Inflammatory macrophage treated with lipopolysaccharide for 4 hours (primary cell): Measurements from ENCODE around the gene ORM2.

ENCODE experiments used
- DNase-seq: peaks from one replicate; pipeline ENCODE4 v3.0.0-alpha.2; 2020

ORM2 gene

DNA sequence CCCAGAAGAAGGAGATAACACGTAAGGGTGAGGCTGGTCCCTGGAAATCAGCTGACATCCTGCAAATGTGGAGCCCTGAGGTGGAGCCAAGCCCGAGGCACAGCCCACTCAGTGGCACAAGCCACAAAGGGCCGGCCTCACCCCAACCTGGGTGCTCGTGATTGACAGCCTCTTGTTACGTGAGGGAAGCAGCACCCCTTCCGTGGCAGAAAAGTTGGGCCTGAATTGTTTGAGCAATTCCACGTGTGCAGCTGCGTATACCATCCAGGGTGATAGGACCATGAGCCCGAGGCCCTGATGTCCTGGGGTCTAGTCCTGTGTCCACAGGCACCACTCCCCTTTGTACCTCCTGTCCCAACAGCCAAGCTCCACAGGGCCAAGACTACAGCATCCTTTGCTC lies 4.8 kb downstream of the ORM2 start:
- DNase-seq: no peak

DNA sequence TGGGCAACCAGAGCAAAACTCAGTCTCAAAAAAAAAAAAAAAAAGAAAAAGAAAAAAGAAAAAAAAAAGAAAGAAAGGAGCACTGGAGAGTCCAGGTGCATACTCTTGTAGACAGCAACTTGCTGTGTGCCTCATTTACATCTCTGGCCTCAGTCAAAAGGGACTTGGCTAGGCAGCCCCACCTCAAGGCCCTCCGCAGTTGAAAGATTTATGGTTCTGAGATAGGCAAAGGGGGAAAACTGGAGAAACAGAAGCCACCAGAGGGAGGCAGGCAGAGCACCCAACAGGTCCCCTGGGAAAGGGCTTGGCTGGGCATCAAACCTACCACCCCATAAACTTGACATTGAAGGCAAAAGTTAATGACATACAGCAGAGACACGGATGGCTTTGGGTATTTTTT lies 6.1 kb downstream of the ORM2 start:
- DNase-seq: no peak

DNA sequence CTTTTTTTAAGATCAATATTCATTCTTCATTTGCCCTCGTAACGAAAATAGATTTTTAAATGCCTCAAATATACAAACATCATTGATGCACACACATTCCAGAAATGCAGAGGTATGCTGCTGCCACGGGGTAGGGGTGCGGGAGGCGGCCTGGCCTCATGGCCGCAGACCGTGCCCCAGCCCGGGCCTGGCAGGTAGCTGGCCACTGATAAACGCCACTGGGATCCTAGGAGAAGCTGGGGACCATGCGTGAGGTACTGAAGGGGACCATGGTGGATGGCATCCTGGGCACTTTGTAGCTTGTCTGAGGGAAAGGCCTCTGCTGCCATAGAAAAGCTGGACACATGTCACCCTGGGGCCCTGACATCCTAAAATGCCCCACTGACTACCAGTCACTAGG lies 6.5 kb downstream of the ORM2 start:
- no peak for DNase-seq

DNA sequence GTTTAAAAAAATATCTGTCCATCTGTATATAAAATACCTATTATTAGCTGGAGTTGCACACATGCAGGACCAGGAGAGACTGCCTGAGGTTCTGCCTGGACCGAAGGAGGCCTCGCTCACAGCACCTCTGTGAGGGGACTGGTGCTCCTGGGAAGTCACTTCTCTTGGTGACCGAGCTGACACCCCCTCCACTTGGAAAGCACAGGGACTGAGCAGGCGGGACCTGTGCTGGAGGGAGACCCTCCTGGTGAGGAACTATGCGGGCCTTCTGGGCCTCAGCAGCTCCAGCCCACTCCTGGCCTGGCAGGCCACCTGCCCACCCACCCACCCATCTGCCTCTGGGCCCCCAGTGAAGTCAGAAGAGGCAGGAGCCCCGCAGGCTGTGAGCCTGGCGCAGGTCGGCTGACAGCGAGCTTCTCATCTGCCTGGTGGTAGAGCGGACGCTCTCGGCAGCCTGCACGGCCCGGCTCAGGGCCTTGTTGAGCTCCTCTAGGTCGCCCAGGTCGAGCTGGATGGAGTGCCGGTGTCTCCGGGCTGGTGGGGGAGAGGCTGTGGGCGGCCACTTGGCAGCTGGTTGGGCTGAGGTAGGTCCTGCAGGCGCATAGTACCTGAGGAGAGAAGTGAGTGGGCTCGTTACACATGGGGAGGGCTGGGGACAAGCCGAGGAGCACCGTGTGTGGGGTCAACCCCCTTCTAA lies 7.2 kb downstream of the ORM2 start:
- DNase-seq: no peak

DNA sequence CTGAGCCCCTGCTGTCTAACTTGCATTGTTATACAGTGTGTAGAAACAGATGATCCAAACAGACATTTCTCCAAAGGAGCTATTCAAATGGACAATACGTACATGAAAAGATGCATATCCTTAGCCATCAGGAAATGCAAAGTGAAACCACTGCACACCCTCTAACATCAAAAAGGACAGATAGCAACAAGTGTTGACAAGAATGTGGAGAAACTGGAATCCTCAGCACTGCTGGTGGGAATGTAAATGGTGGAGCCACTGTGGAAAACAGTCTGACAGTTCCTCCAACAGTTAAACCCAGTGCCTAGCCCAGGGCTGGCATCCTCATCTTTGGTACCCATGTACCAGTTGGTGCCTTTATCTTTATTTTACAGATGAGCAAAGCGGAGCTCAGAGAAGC lies 8.5 kb downstream of the ORM2 start:
- DNase-seq: no peak

DNA sequence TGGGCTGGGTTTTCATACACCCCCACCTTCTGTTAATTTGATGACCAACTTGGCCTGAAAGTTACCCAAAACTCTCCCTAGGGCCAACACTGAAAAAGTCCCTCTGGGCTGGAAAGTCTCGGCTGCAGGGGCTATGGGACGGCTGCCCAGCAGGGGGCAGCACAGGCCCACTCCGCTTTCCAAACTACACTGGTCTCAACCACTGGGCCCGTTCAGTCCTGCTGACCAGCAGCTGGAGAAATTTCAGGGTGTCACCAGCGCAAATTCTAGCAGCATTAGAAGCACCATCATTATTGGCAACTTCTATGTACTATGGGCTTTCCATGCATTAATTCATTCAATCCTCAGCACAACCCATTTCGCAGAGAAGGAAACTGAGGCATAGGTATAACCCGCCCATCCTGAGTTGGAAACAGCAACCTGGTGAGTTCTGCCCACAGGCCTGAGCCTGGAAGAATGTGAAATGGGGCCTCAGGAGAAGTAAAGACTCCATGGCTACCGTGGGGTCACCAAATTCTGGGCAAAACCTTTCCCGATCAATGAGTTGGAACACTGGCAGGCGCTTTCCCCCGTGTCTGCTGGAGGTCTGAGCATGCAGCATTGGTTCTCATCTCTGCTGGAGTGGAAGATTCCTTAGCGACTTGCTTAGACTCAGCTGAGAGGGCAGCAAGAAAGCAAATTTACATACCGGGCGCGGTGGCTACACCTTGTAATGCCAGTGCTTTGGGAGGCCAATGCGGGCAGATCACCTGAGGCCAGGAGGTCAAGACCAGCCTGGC lies 9.7 kb downstream of the ORM2 start:
- DNase-seq: peak; percentile 57

DNA sequence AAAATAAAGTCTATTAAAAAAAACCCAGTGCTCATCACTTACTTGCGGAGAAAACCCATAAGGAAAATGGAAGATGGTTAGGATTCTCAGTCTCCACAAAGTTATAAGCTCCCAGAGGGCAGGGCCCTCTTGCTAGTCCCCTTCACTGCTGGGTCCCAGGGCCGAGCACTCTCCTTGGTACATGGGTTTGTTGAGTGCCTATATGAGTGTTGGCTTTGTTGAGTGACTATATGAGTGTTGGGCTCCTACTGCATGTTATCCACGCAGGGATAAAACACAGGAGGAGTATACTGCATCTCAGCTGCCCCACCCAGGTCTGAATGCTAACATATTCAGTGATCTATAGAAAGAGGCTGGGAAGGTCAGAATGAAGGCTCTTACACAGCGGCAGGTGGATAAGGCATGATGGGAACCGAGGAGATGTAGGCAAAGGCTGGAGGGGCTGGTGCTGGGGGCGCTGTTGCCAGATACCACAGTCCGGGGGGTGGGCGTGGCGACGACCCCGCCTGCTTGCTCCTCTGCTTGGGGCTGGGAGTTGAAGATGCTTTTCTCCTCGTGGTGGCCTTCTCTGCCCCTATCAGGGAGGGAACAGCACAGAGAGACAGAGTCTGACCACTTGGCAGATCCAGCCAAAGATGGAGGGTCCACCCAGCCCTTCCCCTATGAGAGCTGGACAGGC lies 11.6 kb downstream of the ORM2 start:
- no peak for DNase-seq

DNA sequence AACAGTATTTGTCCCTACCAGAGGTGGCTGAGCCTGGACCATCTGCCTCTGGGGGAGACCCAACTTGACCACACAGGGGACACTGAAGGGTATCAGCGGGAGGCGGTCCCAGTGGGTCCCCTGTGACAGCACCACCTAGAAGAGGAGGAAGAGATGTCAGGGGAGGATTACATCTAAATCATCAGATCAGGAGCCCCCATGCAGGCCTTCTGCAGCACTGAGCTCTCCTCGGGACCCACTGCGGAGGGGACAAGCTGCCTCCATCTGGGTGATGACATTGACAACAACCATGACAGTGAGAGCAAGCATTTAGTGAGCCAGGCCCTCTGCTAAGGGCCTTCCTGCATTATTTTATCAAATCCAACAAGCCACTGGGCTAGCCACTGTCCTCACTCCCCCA lies 12.3 kb downstream of the ORM2 start:
- DNase-seq: no peak

DNA sequence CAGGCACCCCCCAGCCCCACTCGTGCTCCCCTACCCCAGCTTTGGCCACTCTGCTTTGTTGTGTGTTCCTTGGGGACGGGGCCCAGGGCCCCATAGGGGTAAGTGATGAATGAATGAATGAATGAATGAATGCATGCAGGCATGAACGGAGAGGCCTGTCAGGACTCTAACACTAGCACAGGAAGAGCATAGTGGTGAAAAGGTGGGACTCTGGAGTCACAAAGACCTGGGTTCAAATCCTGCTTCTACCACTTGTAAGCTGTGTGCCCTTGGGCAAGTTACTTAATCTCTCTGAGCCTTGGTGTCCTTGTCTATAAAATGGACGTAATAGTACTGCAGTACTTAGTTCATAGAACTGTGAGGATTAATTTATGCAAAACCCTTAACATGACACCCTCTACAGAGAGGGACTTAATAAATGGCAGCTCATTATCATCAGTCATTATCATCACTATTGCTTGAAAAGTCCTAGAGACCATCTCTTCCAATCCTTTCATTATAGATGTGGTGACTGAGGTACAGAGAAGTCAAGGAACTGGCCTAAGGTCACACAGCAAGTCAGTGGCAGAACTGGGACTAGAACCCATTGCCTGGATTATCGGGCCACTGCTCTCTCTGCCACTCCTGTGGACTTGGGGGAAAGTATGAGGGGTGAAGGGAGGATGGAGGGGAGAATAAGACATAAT lies 13.2 kb downstream of the ORM2 start:
- no peak for DNase-seq

DNA sequence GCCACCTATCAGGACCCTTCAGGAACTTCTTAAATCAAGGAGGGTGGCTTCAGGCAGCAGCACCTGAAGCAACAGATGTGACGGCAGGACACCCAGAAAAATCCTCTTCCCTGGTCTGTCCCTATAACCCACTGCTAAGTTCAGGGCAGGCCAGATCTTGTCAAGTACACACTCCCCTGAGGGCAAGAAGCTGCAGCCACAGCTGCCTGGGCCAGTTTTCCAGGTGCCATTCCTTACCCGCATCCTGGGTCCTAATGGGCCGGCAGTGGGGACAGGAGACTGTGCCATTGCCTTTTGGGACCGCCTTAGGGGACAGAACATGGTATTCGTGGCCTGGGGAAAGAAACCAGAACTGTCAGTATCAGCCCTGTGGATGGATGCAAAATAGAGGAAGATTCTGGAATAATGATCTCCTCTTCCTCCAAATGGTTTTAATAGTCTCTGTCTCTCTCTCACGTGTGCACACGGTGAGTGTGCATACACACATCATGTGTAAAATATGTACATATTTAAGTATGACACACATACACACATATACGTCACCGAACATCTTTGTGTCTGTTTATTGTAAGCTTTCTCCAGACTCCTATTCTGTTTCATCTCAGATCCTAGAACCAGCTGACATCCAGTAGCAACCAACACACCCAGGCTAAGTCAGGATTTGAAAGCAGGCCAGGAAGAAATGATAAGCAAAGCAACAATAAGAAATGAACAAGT lies 14.0 kb downstream of the ORM2 start:
- DNase-seq: no peak

DNA sequence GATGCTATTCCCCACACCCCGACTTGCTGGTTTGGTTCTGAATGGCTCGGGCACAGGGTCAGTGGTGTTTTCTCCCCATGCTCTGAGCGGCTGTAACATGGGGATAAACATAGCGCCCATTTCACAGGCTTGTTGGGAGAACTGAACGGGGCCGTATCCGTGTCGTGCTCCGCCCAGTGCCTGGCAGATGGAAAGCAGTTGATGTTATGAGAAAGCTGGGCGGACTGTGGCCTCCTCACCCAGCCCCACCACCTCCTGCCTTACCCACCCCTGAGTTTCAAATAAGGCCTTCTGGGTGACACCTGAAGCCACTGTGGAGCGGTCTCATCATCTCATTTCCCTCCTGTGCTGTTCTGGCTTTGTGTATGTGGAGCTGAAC lies 14.5 kb downstream of the ORM2 start:
- no peak for DNase-seq

DNA sequence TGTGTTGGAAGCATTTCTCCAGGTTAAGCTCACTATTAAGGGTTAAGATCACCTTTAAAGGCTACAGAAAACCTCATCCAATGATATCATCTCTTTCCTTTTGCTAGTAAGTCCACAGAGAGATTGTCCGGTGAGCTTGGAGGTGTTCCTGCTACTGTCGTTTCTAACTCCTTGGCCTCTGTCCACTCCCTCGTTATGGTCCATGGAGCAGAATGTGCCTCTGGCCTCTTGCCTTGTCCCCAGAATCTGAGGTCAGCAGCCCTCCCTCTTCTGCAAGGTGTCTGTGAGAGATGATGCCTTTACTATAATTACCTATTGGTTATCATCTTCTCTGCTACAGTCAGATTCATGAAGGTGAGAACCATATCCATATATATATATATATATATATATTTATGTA lies 15.0 kb downstream of the ORM2 start:
- DNase-seq: no peak

DNA sequence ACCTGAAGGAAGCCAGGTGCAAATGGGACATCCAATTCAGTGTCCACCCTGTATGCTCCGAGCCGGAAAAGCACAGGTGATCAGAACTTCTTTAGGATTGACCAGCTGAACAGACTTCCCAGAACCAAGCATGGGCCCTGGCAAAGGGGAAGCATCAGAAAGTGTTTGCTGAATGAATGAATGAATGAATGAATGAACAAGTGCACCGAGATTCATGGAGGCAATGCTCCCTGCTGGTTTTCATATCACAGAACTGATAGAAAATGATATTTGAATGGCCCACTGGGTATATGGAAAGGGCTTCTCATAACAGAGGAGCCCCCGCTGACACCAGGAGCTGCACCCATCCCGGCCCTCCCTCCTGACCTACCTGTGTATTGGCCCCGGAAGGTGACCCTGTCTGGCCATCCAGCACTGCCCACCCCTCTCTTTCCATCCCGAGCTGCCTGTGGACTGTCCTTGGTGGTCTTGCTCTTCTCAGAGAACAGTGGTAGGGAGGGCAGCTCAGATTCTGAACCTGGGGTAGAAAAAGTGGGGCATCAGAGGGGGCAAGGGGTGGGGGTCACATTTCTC lies 15.9 kb downstream of the ORM2 start:
- no peak for DNase-seq

DNA sequence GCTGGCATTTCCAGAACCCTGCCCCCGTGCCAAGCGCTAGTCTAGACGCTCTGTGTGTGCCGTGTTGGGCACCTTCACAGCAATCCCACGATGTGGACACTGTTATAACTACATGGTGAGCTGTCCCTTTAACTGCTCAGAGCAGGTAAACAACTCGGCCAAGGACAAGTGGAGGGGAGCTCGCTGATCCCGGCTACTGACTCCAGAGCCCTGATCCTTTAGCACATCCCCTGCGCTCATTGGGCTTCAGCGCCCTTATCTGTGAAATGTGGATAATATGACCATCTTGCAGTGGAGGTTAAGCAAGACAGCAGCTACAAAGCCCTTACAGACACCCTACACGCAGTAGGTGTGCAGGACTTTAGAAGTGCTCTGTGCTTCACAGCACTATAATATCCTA lies 16.5 kb downstream of the ORM2 start:
- DNase-seq: no peak

DNA sequence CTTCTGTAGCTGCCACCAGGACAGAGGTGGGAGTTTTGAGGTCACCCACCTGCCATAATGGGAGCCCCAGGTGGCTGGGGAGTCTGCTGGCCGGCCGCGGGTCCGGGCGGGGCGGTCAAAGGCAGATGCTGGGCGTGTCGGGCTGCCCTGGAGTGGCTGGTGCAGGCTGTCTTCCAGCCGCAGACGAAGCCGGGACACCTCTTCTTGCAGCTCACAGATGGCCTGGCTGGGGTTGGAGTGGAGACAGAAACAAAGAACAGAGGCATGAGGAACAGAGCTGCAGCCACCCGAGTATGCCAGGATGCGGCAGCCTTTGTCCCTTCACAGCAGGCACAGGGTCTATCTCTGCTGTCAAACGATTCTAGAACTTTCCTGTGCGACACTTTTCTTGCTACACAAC lies 18.0 kb downstream of the ORM2 start:
- no peak for DNase-seq

DNA sequence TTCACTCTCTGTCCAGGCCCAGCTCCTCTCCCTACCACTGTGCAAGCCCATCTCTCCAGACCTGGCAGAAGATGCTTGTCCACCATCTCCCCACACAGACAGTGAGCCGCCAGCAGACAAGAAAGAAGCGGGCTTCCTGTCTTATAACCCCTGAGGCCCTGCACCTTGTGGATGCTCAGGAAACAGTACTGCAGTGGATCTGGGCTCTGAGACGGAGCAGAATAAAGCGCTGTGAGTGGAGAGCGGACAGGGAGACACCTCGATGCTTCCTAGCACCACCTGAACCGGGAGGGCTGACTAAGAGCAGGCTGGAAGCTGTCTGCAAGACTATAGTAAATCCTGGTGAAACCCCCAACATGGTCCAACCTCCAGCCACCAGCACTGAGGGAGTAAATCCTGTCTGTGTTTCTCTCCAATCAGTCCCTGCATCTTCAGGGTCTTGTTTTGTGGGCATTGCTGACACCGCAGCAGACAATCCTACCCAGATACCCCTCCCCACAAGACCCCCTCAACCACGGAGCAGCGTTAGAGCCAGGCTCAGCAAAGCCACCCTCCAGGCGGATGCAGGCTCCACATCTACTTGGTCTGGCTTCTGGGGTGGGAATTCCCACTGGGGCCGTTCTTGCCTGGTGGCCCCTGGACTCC lies 18.7 kb downstream of the ORM2 start:
- no peak for DNase-seq

DNA sequence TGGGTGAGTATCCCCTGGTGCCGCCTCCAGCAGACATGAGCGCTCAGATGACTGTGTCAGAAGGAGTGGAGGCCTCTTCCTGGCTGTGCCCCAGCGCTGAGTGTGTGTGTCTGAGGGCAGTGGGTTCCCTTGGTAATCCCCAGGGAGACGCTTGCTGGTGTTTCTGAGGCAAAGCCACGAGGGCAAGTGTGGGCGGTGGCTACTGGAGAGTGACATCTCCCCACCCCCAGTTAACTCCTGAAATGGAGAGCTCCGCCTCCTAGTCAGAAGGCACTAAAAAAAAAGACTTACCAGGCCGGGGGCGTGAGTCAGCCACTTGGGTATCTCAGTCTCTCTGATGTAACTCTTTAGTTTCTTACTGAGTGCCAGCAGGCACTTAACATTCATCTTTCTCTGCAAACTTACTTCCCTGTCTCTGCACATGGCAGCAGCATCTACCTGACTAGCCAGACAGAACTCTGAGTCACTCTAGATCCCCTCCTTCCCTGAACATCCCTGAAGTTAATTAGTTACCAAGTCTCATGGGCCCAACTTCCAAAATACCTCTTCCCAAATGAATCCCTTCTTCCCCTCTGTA lies 19.3 kb downstream of the ORM2 start:
- DNase-seq: peak; percentile 100

DNA sequence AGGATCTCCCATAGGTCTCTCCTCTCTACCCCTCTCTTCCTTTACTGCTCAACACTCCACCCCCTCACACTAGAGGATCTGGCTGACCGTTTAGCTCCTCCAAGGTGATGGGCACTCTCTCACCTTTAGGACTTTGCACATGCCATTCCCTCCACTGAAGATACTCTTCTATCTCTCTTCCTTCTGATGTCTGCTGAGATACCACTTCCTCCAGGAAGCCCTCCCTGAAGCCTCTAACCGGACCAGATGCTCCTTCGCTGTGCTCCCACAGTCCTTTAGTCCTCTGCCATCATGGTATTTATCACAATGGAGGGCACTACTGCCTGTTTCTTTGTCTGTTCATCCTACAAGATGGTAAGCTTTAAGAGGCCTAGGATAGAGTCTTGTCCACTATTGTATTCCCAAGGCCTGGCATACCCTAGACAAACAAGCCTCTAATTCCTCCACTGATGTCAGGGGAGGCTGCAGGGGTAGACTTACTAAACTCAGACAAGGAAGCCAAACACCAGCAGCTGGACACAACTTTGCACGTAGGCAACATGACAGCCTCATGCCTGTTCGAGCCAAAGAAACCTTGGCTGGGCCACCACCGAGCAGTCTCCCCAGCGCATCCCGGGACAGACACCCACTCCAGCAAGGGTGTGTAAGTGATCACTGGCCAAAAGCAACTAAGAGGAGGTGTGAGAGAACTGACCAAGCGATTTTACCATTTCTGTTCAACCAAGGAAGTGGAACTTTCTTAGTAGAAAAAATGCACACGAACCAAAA lies 20.2 kb downstream of the ORM2 start:
- DNase-seq: no peak

DNA sequence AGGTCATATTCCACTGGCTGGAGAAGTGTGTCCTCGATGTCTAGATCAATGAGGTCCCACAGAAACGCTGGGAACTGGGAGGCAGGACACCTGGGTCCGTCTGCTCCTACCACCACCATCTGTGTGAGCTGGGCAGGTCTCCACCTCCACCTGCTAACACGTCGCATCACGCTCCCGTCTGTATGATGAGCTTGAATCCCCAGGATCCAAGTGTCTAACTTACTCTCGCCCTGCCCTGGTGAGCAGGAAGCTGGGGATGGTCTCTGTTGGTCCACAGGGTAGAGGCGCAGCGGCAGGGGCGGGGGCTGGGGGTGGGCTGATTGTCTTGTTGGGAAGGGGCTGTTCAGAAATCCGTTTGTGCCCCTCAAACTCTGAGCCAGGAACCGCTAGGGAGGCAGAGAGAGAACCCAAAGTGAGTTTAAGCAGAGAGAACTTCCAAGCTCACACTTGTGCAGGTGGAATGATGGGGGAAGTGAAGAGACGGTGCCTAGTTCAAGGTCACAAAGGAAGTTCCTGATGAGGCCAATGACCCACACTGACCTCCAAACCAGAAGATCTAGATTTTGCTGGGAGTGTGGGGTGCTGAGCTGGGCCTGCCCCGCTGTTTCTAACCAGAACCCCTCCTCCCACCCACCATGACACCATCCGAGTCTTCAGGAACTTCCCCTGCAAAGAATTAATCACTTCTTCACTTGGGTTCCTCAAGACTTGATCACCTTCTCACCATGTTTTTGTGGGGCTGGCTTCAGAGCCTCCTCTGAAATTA lies 21.1 kb downstream of the ORM2 start:
- peak; percentile 62 for DNase-seq

DNA sequence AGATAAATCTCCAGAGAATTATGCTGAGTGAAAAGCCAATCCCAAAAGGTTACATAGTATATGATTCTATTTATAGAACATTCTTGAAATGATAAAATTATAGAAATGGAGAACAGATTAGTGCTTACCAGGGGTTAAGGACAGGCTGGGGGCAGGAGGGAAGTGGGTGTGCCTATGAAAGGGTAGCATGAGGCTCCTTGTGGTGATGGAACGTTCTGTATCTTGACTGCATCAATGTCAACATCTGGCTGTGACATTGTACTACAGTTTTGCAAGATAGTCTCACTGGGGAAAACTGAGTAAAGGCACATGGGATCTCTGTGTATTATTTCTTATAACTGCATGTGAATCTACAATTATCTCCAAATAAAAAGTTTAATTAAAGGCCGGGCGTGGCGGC lies 22.3 kb downstream of the ORM2 start:
- DNase-seq: peak; percentile 59
